GM19043 (cell line): ENCODE results near the gene DOCK9.

Experiments used
- ATAC-seq: cut with Tn5 transposase; IDR thresholded peaks from one replicate; pipeline ENCODE4 v1.9.1; 2021; ENCODE audit warnings: low read depth; ENCODE audit not compliant: unreplicated experiment

DOCK9 gene, protein sequence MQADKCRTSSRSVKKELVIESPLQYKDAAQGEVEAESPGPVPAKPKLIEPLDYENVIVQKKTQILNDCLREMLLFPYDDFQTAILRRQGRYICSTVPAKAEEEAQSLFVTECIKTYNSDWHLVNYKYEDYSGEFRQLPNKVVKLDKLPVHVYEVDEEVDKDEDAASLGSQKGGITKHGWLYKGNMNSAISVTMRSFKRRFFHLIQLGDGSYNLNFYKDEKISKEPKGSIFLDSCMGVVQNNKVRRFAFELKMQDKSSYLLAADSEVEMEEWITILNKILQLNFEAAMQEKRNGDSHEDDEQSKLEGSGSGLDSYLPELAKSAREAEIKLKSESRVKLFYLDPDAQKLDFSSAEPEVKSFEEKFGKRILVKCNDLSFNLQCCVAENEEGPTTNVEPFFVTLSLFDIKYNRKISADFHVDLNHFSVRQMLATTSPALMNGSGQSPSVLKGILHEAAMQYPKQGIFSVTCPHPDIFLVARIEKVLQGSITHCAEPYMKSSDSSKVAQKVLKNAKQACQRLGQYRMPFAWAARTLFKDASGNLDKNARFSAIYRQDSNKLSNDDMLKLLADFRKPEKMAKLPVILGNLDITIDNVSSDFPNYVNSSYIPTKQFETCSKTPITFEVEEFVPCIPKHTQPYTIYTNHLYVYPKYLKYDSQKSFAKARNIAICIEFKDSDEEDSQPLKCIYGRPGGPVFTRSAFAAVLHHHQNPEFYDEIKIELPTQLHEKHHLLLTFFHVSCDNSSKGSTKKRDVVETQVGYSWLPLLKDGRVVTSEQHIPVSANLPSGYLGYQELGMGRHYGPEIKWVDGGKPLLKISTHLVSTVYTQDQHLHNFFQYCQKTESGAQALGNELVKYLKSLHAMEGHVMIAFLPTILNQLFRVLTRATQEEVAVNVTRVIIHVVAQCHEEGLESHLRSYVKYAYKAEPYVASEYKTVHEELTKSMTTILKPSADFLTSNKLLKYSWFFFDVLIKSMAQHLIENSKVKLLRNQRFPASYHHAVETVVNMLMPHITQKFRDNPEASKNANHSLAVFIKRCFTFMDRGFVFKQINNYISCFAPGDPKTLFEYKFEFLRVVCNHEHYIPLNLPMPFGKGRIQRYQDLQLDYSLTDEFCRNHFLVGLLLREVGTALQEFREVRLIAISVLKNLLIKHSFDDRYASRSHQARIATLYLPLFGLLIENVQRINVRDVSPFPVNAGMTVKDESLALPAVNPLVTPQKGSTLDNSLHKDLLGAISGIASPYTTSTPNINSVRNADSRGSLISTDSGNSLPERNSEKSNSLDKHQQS (N-terminal part only)

DNA sequence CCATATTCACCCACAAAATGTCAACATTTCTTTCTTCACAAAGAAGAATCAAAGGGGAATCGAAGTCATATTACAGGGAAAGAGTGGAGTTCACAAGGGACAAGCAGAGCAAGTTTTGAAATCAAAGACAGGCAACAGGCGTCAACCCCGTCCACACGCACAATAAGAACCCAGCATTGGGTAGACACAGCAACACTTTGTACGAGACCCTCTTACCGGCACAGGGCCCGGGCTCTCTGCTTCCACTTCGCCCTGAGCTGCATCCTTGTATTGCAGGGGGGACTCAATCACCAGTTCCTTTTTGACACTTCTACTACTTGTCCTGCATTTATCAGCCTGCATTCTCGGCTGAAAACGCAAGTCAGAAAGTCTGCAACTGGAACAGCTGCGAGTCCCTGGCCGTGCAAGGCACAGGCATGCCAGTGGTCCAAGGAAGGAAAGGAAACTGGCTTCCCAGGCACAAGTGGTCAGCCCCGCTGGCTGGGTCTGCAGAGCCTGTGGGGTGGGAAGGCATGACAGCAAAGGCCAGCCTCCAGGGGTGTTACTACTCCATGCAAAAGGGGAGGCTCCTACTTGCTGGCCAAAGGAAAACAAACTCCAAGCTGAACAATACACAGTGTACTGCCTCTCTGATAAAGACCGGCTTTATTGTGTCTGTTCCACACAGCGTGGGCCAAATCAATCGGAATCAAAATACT, at the start of gene DOCK9:
DOCK9 (minus strand) TSS at position 497 of the 698 bp plus-strand sequence; CDS start at position 342, 155 bp downstream.
- ATAC-seq = no peak

DNA sequence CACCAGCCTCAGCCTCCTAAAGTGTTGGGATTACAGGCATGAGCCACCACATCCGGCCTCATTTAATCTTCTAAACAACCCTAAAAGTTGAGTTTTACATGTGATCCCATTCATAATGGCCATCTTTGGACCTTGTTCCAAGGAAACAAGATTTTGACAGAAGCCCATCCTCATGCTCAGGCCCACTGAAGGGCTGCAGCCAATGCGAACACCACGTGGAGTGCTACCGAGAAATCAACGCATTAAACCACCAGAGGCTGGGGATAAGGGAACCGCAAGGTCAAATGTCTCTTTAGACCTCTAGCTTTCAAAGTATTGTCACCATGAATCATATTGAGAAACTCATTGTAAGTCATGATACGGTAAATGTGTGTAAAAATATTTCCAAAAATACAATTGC, 49.4 kb upstream of the DOCK9 start:
- ATAC-seq = no peak

DNA sequence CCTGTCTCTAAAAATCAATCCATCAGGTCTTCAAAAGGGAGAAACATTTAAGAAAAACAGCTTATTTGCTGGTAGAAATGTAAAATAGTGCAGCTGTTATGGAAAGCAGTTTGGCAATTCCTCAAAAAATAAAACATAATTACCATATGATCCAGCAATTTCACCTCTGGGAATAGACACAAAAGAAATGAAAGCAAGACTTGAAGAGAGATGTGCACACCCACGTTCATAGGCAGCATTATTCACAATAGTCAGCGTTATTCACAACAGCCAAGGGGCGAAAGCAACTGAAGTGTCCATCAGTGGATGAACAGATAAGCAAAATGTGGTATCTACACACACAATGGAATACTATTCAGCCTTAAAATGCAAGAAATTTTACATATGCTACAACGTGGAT, 45.1 kb upstream of the DOCK9 start:
- no peak for ATAC-seq

DNA sequence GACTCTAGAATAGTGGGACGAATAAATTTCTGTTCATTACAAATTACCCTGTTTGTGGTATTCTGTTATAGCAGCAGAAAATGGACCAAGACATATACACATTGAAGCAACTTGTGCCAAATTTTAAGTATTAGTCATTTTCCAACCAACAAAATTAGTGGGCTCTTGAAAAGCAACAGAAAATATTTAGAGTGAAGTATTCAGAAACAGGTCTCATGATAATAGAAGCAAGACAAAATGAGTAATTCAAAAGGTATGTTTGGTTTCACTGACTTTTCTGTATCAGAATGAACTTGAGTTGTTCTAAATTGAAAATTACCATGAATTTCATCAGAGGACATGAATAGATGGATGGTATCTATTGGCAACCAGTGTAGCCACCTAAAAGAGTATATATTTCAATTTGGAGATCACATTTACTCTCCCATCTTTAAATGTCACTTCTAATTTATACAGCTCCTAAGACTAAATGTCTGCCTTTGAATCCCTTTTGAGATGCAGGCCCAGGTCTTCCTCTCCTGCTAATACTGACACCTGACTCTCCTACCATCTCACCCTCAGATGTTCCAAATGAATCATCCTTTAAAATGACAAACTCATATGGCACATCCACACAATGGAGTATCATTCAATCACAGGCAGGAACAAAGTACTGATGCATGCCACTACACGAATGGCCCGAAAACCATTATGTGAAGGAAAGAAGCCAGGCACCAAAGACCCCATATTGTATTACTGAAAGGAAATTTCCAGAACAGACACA, 40.7 kb upstream of the DOCK9 start:
- no peak for ATAC-seq

DNA sequence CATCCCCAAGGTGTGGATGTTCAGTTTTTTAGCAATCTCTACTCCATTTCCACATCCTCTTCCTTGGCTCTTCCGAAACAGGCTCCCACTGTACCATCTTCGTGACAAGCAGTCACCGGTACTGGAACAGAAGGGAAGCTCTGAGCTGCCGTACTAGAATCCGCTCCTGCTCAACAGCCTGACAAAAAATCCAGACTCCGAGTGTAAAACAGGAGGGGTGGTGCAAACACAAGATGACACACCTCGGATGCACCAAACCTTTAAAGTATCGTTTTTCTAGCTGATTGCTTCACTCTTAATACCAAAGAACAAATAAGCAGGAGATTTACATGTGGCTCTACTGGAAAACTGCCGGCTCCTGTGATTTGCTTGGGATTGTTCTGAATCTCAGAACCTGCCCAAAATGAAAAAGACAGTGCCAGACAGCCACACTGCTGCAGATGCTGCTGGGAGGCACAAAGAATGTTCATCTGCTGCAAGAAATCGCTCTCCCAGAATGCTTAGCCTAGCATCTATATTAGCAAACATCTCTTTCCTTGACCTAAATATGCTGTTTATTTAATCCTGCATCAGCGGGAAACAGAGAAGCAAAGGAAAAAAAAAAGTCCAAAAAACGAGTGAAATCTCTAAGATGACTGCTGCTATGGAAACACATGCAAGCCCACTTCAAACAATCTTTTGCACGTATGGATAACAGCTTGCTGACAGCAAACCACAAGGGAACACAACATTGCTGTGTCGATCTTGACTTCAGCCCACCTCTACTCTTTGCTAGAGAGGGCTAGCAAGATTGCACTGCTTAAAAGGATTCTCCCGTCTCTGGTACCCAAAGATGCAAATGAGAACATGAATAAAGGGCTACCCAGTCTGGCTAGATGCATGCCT, 38.0 kb upstream of the DOCK9 start:
- no peak for ATAC-seq

DNA sequence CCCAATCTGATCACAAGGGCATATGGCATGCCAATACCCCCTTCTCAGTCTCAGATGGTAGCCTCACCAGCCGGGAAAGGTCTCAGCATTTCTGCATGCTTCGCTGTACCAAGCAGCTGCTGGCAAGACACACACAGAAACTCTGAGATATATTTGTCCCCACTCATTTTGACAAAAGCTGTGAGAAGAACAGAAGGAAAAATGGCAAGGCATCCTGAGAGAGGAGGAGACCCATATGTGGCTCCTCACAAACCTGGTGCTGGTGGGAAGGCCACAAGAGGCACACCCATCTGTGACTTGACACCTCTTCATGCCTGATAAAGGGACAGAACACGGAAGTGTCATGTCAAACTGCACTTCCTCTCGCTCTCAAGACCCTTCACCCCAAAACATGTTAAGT, 36.7 kb upstream of the DOCK9 start:
- ATAC-seq = no peak

DNA sequence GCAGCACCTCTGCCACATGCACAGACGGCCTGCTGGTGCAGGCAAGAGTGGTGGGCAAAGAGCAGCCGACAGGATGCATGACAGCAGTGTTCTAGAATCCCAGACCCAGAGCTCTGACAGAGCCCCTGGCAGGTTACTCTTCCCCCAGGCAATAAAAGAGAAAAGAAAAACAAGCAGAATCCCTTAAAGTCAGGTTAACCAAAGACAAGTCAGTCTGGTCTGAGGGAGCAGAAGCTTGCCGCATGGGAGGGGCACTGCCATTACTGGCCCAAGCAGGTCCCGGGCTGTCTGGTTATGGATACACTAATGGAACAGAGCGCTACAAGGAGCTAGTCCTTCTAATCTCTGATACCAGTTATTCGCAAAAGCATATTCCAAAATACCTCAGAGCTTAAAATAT, 36.1 kb upstream of the DOCK9 start:
- no peak for ATAC-seq

DNA sequence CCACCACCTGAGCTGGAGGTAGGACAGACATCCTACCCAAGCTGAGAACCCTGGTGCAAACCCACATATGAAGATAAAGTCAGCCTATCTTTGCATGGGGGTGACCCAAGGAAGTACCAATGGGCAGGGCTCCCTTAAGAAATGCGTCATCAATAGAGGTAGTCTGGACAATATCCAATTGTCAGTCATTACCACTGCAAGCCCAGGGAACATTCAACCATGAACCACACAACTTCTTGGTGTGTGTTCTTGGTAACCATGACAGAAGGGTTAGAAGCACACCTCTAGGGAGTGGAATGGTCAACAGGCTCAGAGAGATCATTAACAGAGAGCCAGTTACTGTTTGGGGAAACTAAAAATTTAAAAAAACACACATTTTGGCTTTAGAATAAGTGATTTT, 34.7 kb upstream of the DOCK9 start:
- ATAC-seq = no peak

DNA sequence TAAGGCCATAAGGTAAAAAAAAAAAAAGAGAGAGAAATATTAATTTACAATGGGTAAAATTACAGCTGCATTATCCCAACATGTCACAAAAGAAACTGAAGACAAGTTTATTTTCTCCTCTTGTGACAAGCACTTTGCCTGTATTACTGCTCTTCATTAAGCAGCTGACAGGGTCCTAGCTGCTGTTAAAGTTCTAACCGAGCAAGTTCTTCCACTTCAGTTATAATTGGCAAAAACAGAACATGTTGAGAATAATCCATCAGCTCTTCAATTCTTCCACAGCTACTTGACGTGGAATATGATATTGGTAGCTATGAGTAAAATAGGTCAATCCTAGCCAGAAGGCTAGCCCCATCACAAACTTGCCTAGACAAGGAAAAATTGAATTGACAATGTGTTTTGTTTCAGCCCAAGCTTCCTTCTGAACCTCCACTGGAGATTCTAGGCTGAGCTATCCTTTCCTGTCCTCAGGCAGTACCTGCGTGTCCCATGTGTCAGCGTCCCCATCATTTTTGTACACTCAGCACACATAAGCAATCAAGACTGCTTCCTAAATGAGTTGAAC, 32.2 kb upstream of the DOCK9 start:
- ATAC-seq = no peak

DNA sequence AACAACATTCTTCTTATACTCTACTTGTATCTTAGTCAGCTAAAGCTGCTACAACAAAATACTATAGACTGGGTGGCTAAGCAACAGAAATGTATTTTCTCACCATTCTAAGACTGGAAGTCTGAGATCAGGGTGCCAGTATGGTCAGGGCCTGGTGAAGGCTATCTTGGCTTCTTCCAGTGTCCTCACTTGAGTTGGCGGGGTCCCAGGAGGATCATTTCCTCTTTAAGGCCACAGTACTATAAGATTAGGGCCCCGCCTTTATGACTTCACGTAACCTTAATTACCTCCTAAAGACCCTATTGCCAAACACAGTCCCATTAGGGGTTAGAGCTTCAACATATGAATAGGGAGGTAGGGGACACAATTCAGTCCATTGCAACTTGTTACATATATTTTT, 30.7 kb upstream of the DOCK9 start:
- ATAC-seq = no peak

DNA sequence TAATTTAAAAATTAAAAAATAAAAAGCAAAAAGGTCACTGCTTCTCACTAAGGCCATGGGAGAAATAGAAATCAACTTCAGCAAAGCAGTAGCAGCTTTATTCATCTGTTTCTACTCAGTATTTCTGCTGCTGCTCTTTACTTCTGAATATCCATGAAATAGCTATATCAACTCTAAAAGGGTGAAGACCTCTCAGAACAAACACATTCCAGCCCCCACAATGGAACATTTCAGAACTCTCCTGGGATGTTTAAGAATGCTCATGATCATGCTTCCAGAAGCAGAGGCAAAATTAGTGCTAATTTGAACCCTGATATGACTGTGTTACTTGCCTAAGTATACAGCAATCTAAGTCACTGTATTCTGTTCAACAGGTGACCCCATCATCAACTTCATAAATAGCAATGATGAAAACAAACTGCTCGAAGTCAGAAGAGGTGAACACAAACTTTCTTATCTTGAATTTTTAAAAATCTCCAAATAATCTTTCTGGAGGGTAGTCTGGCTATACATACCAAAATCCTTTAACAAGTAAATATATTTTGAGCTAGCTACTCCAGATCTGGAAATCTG, 29.6 kb upstream of the DOCK9 start:
- no peak for ATAC-seq

DNA sequence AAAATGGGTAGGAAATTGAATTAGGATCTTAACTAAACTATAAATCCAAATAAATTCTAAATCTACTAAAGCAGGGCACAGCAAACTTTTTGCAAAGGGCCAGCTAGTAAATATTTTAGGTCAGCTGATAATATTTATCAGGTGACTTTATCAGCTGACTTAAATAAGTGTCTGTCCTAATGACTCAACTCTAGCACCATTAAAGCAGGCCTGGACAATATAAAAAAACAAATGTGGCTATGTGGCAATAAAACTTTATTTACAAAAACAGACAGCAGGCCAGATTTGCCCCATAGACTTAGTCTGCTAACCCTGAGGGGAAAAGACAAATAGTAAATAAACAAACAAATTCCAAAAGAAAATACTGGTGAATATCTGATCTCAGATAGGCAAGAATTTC, 27.7 kb upstream of the DOCK9 start:
- no peak for ATAC-seq

DNA sequence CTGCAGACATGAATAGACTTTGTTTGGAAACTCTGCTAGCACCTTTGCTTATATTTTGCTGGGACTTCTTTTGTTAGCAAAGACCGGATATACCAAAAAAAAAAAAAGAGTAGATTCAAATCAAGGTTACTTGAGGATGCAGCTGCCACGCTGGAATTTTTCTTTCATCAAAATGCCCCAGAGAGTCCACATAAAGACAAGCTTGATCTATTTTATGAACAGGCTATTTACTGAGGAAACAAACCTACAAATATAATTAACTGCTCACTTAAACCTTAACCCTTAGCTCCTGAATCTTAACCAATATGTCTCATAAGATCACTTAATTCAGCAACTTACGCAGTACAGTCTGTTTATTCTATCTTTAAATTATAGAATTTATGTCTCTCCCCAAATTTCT, 27.1 kb upstream of the DOCK9 start:
- no peak for ATAC-seq

DNA sequence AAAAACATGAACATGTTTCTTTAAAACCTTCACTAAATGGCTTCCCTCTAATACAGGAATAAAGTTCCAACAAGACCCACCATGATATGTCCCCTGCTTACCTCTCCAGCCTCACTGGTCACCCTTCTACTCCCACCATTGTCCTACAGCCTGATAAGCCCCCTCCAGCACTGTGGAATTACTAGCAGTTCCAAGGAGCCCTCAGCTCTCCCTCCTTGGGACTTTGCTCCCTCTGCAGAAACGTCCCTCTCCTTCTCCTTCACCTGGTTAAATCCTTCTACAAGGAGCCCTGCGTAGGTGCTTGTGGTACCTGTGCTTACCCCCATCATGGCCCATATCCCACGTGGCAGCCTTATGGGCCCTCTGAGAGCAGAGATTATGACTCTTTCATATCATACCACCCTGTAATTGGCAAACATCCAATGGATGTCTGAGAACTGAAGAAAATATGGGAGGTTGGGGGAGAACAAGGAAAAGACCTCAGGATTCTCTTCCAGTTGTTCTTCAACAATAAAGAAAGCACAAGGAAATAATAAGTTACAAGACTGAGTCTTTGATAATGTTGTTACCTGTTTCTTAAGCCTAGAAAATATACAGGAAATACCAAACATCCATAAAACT, 26.1 kb upstream of the DOCK9 start:
- ATAC-seq = no peak

DNA sequence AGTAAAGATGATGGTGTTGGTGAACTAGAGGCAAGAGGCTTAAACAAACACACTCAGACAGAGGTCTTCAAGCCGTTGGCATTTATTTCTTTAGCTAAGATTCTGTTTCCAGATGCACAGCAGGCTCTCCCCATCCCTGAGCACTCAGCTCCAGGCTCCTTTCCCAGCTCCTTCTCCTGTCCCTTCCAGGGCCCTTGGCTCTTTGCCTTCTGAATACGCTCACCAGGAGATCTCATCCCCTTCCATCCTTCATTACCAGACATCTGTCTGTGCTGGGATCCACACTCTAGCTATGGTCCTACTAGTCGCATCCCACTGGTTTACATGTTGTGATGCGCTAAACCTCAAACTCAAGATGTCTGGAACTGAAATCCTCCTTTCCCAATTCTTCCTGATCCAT, 25.3 kb upstream of the DOCK9 start:
- ATAC-seq = no peak

DNA sequence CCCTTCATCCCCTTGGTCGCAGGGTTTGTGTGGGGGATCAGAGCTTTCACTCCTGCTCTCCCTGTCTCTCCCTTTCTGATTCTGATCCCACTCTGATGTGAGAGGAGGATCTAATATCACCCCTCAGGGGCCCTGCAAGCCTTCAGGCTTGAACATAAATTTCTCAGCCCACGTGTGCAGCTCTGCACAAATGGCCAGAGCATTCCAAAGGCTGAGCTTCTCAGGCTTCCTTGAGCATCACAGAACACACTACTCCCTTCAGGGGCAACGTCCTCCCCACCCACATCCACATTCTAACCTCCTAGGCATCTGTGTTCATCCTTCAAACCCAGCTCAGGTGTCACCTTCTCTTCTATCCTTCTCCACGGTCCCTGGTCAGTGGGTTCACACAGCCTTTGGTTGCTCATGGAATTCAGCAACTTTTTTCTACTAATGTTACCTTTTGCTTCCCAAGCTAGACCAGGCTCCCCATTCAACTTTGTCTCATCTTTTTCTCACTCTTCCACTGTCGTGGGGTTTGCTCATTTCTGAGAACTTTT, 24.4 kb upstream of the DOCK9 start:
- ATAC-seq = no peak

DNA sequence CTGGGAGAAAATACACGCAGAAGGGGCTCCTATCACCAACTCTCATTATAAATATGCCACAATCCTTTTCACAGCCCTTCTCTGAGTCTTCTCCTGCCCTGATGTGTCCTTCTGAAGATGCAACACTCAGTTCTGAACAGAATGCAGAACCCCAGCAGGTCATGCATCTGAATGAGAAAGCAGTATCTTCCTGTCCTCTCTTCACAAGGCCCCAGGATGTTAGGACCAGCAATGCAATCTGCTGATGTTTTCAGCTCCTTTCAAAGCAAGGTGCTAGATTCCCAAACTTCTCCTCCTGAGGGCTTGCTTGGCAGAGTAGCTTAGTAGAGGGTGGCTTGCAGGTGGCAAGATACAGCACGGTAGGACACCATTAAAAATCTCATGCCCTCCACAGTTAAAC, 22.3 kb upstream of the DOCK9 start:
- ATAC-seq = no peak

DNA sequence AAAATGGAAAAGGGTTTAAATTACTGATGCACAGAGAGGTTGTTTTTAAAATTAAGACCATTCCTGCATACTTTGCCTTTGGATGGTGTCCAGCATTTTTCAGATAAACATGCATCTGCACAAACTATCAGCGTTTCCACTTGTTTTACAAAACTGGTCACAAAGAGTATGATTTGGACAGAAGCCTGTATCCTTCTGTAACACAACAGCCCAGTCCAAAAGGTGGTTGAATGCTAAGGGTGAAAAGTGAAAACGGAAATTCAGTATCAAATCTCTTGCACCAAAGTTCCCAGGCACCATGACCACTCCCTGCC, 21.7 kb upstream of the DOCK9 start:
- ATAC-seq = no peak
